GM12878 (cell line): ENCODE measurements around the gene MYH6.

Experiments used
- BHLHE40 ChIP-seq, 2 experiments: fragments of 450-650 bp in 1 of 2; IDR thresholded peaks; 2 replicates each; pipeline ENCODE4 v1.6.1; 2011 to 2017; ENCODE audit warnings: low read depth in 2 of 2, borderline replicate concordance in 1 of 2, improper control_type of control experiment in 1 of 2, low read length in 1 of 2, mild to moderate bottlenecking in 1 of 2
- CEBPZ ChIP-seq: fragments of 150-350 bp; IDR thresholded peaks from 2 replicates; pipeline ENCODE4 v1.6.1; 2016; ENCODE audit warnings: low read depth, low read length
- CHD1 ChIP-seq: IDR thresholded peaks from 2 replicates; pipeline ENCODE4 v1.6.1; 2012; ENCODE audit warnings: low read depth, low read length, improper control_type of control experiment
- CTCF ChIP-seq, 3 experiments: IDR thresholded peaks in 2 of 3; conservative IDR thresholded peaks in 1 of 3; 2 replicates each; pipeline ENCODE4 v1.5.1; 2011; ENCODE audit warnings: low read depth in 3 of 3, low read length in 3 of 3, mild to moderate bottlenecking in 3 of 3, control low read depth in 2 of 3, moderate library complexity in 2 of 3, inconsistent platforms in 1 of 3, mixed read lengths in 1 of 3; ENCODE audit not compliant: control insufficient read depth in 2 of 3, insufficient read depth in 1 of 3; ENCODE audit errors: extremely low read depth in 1 of 3
- ETV6 ChIP-seq, 2 experiments: fragments of 450-650 bp in 1 of 2; IDR thresholded peaks in 1 of 2; conservative IDR thresholded peaks in 1 of 2; 2 replicates each; pipeline ENCODE4 v1.6.1; 2014; ENCODE audit warnings: antibody characterized with exemption in 1 of 2, borderline replicate concordance in 1 of 2, low read depth in 1 of 2, mild to moderate bottlenecking in 1 of 2, moderate library complexity in 1 of 2
- MTA2 ChIP-seq: fragments of 450-650 bp; IDR thresholded peaks from 2 replicates; pipeline ENCODE4 v1.6.1; 2016; ENCODE audit warnings: low read depth, mild to moderate bottlenecking, moderate library complexity
- POLR2A ChIP-seq: IDR thresholded peaks from 2 replicates; pipeline ENCODE4 v1.6.1; 2011; ENCODE audit warnings: low read depth, mild to moderate bottlenecking, low read length
- RAD21 ChIP-seq: IDR thresholded peaks from 2 replicates; pipeline ENCODE4 v1.6.1; 2011; ENCODE audit warnings: mild to moderate bottlenecking, low read depth, low read length, moderate library complexity; ENCODE audit not compliant: insufficient read depth
- TAF1 ChIP-seq: IDR thresholded peaks from 2 replicates; pipeline ENCODE4 v1.6.1; 2011; ENCODE audit warnings: mild to moderate bottlenecking, low read depth, low read length, borderline replicate concordance
- ZNF274 ChIP-seq: IDR thresholded peaks from one replicate; pipeline ENCODE4 v1.8.0; 2011; ENCODE audit not compliant: insufficient read length, insufficient read depth
- ZZZ3 ChIP-seq: IDR thresholded peaks from 2 replicates; pipeline ENCODE4 v1.6.1; 2011; ENCODE audit warnings: low read depth; ENCODE audit not compliant: control insufficient read depth, insufficient read length
- TF ChIP-seq, protein P1 (sequence below): IDR thresholded peaks from 2 replicates; pipeline ENCODE4 v1.6.1; 2012; ENCODE audit warnings: low read depth, low read length, improper control_type of control experiment
- TF ChIP-seq, protein P2 (sequence below): IDR thresholded peaks from 2 replicates; pipeline ENCODE4 v1.6.1; 2011; ENCODE audit warnings: mild to moderate bottlenecking, low read depth, low read length, moderate library complexity; ENCODE audit not compliant: insufficient replicate concordance

DNA sequence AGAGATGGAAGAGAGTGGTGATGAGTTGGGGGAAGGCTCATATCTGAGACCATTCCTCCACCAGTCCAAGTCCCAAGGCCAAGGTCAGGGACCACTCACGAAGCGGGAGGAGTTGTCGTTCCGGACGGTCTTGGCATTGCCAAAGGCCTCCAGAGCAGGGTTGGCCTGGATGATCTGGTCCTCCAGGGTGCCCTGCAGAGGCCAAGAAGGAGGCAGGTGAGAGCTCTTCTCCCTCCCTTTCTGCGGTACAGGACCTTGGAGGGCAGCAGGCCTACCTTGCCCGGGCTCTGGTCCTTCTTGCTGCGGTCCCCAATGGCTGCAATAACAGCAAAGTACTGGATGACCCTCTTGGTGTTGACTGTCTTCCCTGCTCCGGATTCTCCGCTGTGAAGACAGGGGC lies 23.4 kb upstream of the MYH6 start:
- TF ChIP-seq, protein P1, sequence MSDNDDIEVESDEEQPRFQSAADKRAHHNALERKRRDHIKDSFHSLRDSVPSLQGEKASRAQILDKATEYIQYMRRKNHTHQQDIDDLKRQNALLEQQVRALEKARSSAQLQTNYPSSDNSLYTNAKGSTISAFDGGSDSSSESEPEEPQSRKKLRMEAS = no peak
- TF ChIP-seq POLR2A (no peak), CTCF (IDR thresholded peaks at IDR 0.05 in 2 of 3, conservative IDR thresholded peaks at IDR 0.05 in 1 of 3; ENCODE audit: control insufficient read depth in 2 of 3, extremely low read depth in 1 of 3, insufficient read depth in 1 of 3, low read depth in 3 of 3, low read length in 3 of 3) (no peak), RAD21 (no peak), MTA2 (no peak), ZZZ3 (no peak), CEBPZ (no peak), TAF1 (no peak), ETV6 (conservative IDR thresholded peaks at IDR 0.05 in 1 of 2, IDR thresholded peaks at IDR 0.05 in 1 of 2; ENCODE audit: borderline replicate concordance in 1 of 2, low read depth in 1 of 2) (no peak), CHD1 (no peak), ZNF274 (no peak), BHLHE40 (IDR thresholded peaks at IDR 0.05; ENCODE audit: borderline replicate concordance in 1 of 2, low read depth in 2 of 2, low read length in 1 of 2) (no peak)
- TF ChIP-seq, protein P2, sequence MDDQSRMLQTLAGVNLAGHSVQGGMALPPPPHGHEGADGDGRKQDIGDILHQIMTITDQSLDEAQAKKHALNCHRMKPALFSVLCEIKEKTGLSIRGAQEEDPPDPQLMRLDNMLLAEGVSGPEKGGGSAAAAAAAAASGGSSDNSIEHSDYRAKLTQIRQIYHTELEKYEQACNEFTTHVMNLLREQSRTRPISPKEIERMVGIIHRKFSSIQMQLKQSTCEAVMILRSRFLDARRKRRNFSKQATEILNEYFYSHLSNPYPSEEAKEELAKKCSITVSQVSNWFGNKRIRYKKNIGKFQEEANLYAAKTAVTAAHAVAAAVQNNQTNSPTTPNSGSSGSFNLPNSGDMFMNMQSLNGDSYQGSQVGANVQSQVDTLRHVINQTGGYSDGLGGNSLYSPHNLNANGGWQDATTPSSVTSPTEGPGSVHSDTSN = no peak
